Stomach (tissue), 9 donors: ENCODE data around the gene ZNF8. TPM values are rescaled to one million over a fixed set of nuclear protein-coding genes. Genes with fewer than 3 reads are reported as not detected.

Experiments used
- DNase-seq, 2 donors: peaks; one replicate each; pipeline versions ENCODE4 v3.0.0 to v3.0.0-alpha.2; 2013 to 2019
- H3K27ac ChIP-seq, 5 donors: fragments of 200-600 bp in 4 of 5; sonication (generic) in 4 of 5; one replicate each; pipeline ENCODE4 v1.5.1; 2013 to 2019; ENCODE audit warnings: mild to moderate bottlenecking in 1 of 5, moderate library complexity in 1 of 5
- H3K27me3 ChIP-seq, 3 donors: fragments of 200-600 bp; sonication (generic); one replicate each; pipeline ENCODE4 v1.5.1; 2017 to 2019; ENCODE audit warnings: mixed run types in 1 of 3
- H3K36me3 ChIP-seq, 4 donors: fragments of 200-600 bp; sonication (generic); 1 replicate in 3 of 4; 2 replicates in 1 of 4; pipeline ENCODE4 v1.5.1; 2016 to 2019
- H3K4me1 ChIP-seq, 4 donors: fragments of 200-600 bp; sonication (generic); one replicate each; pipeline ENCODE4 v1.5.1; 2016 to 2019
- H3K4me3 ChIP-seq, 4 donors: fragments of 200-600 bp; sonication (generic) in 3 of 4; one replicate each; pipeline ENCODE4 v1.5.1; 2016 to 2019; ENCODE audit warnings: mild to moderate bottlenecking in 1 of 4
- H3K9me3 ChIP-seq, 4 donors: fragments of 200-600 bp; sonication (generic); one replicate each; pipeline ENCODE4 v1.5.1; 2016 to 2019
- EP300 ChIP-seq: sonication (generic); formaldehyde crosslinking; IDR thresholded peaks from one replicate; pipeline ENCODE4 v1.6.1; 2017; ENCODE audit warnings: antibody characterized with exemption
- POLR2A ChIP-seq, 4 donors: fragments of 450-650 bp; IDR thresholded peaks; one replicate each; pipeline ENCODE4 v1.6.1; 2016; ENCODE audit warnings: antibody characterized with exemption in 4 of 4, control low read depth in 2 of 4, mild to moderate bottlenecking in 1 of 4, moderate library complexity in 1 of 4
- POLR2AphosphoS5 ChIP-seq, 3 donors: sonication (generic); formaldehyde crosslinking; IDR thresholded peaks; one replicate each; pipeline ENCODE4 v1.6.1; 2016; ENCODE audit warnings: antibody characterized with exemption in 3 of 3
- WGBS, 5 donors: extraction: QIAGEN DNeasy Blood & Tissue Kit in 3 of 5; methylation state at CpG; one replicate each; pipeline versions ENCODE4 v1.1.5 to v1.1.7; 2013 to 2018; 5-methylcytosine and 5-hydroxymethylcytosine counted together
- intact Hi-C: fragments of 100-400 bp; cut with DNase I; formaldehyde crosslinking; loops from one replicate; pipeline ENCODE4 v1.15.1; 2023; ENCODE audit warnings: low total_unique reads
- polyA plus RNA-seq, 3 donors: library from polyadenylated mRNA; stranded (reverse); fragments of 200-250 nt; gene quantifications; one replicate each; pipeline ENCODE4 v1.2.3, GENCODE V29; 2013
- total RNA-seq, 5 donors: library from RNA; depleted of rRNA; stranded (reverse); fragments of >200 nt; gene quantifications; one replicate each; pipeline versions ENCODE4 v1.1.0 to v1.2.3, GENCODE V29; 2014 to 2016
- TF ChIP-seq, protein P1 (sequence below), 7 experiments: fragments of 450-650 bp in 4 of 7; fragments of 200-600 bp in 3 of 7; sonication (generic) in 3 of 7; IDR thresholded peaks; one replicate each; pipeline ENCODE4 v1.5.1; 2016 to 2019; ENCODE audit warnings: antibody characterized with exemption in 7 of 7, control low read depth in 2 of 7, mild to moderate bottlenecking in 1 of 7
- donor health status: healthy with polysubstance abuse.
- donor health status: Bipolar disorder and iron deficiency.
- donor health status: healthy.

The ZNF8 gene
- total and polyA plus RNA-seq, 8 donors, result 0.81 to 9.0 (median 2.5) TPM

GRCh38 chr19:58326914-58327726 lies 48.4 kb downstream of the ZNF8 start, which contains the start of gene ZSCAN22:
ZSCAN22 (plus strand) TSS chr19:58326994; CDS start chr19:58334803, 7,809 bp downstream.
- Histone ChIP-seq H3K27ac (peak within 1 kb of the TSS; percentile 87 to 99 (median 92)), H3K36me3 (peaks cover 0 to 10% (median 6%) of the 10 kb centered on the region in 4 donors), H3K9me3 (no peaks in the 10 kb centered on the region), H3K4me1 (peaks cover 14 to 39% (median 32%) of the 10 kb centered on the region in 4 donors), H3K27me3 (no peaks in the 10 kb centered on the region), H3K4me3 (peak within 1 kb of the TSS; percentile 57 to 79 (median 67))
- intact Hi-C loops, result no loop called here
- DNase-seq, result peak; percentile 97 to 99
- WGBS, 5 donors, result 0 to 1% (median 0%) methylated on average over 31 to 62 of the region's 62 CpGs
- TF ChIP-seq POLR2A (IDR thresholded peaks at IDR 0.05), result no peak
- peak; percentile 58 to 83 (median 71) for TF ChIP-seq POLR2AphosphoS5 (IDR thresholded peaks at IDR 0.05)
- TF ChIP-seq, protein P1, sequence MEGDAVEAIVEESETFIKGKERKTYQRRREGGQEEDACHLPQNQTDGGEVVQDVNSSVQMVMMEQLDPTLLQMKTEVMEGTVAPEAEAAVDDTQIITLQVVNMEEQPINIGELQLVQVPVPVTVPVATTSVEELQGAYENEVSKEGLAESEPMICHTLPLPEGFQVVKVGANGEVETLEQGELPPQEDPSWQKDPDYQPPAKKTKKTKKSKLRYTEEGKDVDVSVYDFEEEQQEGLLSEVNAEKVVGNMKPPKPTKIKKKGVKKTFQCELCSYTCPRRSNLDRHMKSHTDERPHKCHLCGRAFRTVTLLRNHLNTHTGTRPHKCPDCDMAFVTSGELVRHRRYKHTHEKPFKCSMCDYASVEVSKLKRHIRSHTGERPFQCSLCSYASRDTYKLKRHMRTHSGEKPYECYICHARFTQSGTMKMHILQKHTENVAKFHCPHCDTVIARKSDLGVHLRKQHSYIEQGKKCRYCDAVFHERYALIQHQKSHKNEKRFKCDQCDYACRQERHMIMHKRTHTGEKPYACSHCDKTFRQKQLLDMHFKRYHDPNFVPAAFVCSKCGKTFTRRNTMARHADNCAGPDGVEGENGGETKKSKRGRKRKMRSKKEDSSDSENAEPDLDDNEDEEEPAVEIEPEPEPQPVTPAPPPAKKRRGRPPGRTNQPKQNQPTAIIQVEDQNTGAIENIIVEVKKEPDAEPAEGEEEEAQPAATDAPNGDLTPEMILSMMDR (IDR thresholded peaks at IDR 0.05), result peak in 1 of 7 experiments; percentile 30
- no peak for TF ChIP-seq EP300

- H3K4me1 ChIP-seq, result peaks cover 14 to 39% (median 32%) of the 10 kb centered on the region in 4 donors
- no peaks in the 10 kb centered on the region for H3K36me3 ChIP-seq
- WGBS, 5 donors, result 67 to 81% (median 71%) methylated on average over 10 of the region's 10 CpGs
- intact Hi-C loops, result no loop called here
- no peaks in the 10 kb centered on the region for H3K27me3 ChIP-seq
- TF ChIP-seq, protein P1 (IDR thresholded peaks at IDR 0.05), result no peak
- TF ChIP-seq POLR2AphosphoS5 (IDR thresholded peaks at IDR 0.05), result no peak
- TF ChIP-seq EP300, result no peak
- no peak for TF ChIP-seq POLR2A (IDR thresholded peaks at IDR 0.05)
- no peak overlapping the region for H3K4me3 ChIP-seq
- H3K27ac ChIP-seq, result no peak overlapping the region
- no peaks in the 10 kb centered on the region for H3K9me3 ChIP-seq
- DNase-seq, result peak in 1 of 2 donors; percentile 24
These were observed 50.2 kb downstream of the ZNF8 start for GRCh38 chr19:58328999-58329398.

DNA sequence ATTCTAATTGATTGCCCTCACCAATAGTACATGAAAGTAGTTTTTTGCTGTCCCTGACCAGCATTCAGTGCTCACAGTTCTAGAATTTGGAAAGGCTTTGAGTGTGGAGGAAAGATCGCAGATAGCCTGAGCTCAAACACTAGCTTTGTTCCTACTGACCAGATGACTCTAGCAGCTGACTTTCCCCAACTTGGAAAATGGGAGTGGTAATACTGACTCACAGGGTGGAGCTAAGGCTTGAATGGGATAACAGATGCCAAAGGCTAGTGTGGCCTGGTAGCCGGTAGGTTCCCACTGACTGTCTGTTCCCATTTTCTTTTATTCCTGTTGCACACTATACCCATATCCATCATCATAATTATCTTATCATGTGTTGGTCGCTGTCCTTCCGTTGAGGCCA lies 51.7 kb downstream of the ZNF8 start:
- Histone ChIP-seq H3K4me3 (no peak overlapping the region), H3K36me3 (peaks cover 6 to 14% (median 12%) of the 10 kb centered on the region in 4 donors), H3K27me3 (no peaks in the 10 kb centered on the region), H3K27ac (peak overlapping the region in 4 of 5 donors; percentile 32 to 68 (median 49)), H3K9me3 (no peaks in the 10 kb centered on the region), H3K4me1 (peaks cover 14 to 33% (median 28%) of the 10 kb centered on the region in 4 donors)
- intact Hi-C loops, result no loop called here
- peak; percentile 31 to 79 for DNase-seq
- peak in 2 of 3 donors; percentile 59 to 68 for TF ChIP-seq POLR2AphosphoS5 (IDR thresholded peaks at IDR 0.05)
- TF ChIP-seq, protein P1 (IDR thresholded peaks at IDR 0.05), result no peak
- 43 to 82% (median 57%) methylated on average over 4 of the region's 4 CpGs for WGBS, 5 donors

DNA sequence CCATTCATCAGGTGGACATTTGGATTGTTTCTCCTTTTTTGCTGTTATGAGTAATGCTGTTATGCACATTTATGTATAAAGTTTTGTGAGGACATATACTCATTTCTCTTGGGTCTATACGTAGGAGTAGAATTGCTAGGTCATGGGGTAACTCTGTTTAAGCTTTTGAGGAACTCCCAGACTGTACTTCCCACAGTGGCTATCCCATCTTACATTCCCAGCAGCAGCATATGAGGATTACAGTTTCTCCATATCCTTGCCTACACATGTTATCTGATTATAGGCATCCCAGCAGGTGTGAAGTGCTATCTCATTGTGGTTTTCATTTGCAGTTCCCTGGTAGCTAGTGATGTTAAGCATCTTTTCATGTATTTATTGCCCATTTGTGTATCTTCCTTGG lies 53.9 kb downstream of the ZNF8 start:
- peaks cover 3 to 20% (median 13%) of the 10 kb centered on the region in 4 donors for H3K4me1 ChIP-seq
- no peaks in the 10 kb centered on the region for H3K9me3 ChIP-seq
- 79 to 100% (median 88%) methylated on average over 1 of the region's 1 CpG for WGBS, 5 donors
- no peak for DNase-seq
- H3K36me3 ChIP-seq, result peaks cover 11 to 33% (median 31%) of the 10 kb centered on the region in 4 donors
- TF ChIP-seq, protein P1 (IDR thresholded peaks at IDR 0.05), result no peak
- no peak for TF ChIP-seq EP300
- TF ChIP-seq POLR2AphosphoS5 (IDR thresholded peaks at IDR 0.05), result no peak
- no peak for TF ChIP-seq POLR2A (IDR thresholded peaks at IDR 0.05)
- H3K4me3 ChIP-seq, result no peak overlapping the region
- no peaks in the 10 kb centered on the region for H3K27me3 ChIP-seq
- no peak overlapping the region for H3K27ac ChIP-seq
- intact Hi-C loops, result no loop called here
